Cortex of kidney (tissue), 1 donor: ENCODE data around the gene LIN9.
"Not testable (repeated sequence)": the region's sequence is repeated elsewhere in the genome, so short reads cannot be mapped to it uniquely, and the experiment has no call there.

Source experiments
- DNase-seq: peaks from one replicate; lab custom pipeline; 2025; lab: John Stamatoyannopoulos, UW

Gene LIN9

GRCh38 chr1:226272233-226272902 lies 36.6 kb downstream of the LIN9 start:
- DNase-seq: not testable (repeated sequence)

- DNase-seq: no peak
Observed at GRCh38 chr1:226268421-226269124, 40.4 kb downstream of the LIN9 start.

- DNase-seq: no peak
Observed at GRCh38 chr1:226261818-226262217, 47.1 kb downstream of the LIN9 start.

GRCh38 chr1:226255380-226255779 lies 53.6 kb downstream of the LIN9 start:
- DNase-seq: no peak

- DNase-seq: no peak
Observed at GRCh38 chr1:226253933-226254332, 55.0 kb downstream of the LIN9 start.

GRCh38 chr1:226252841-226253240 lies 56.1 kb downstream of the LIN9 start:
- DNase-seq: not testable (repeated sequence)

GRCh38 chr1:226250511-226250910 lies 58.5 kb downstream of the LIN9 start:
- DNase-seq: no peak

- DNase-seq: no peak
Observed at GRCh38 chr1:226248796-226249195, 60.2 kb downstream of the LIN9 start.

GRCh38 chr1:226248091-226248490 lies 60.9 kb downstream of the LIN9 start:
- no peak for DNase-seq

- no peak for DNase-seq
Observed at GRCh38 chr1:226239421-226239820, 69.5 kb downstream of the LIN9 start.

GRCh38 chr1:226236826-226237225 lies 72.1 kb downstream of the LIN9 start:
- no peak for DNase-seq

GRCh38 chr1:226233806-226234205 lies 75.2 kb downstream of the LIN9 start:
- no peak for DNase-seq

GRCh38 chr1:226233293-226233692 lies 75.7 kb downstream of the LIN9 start:
- no peak for DNase-seq

- DNase-seq: no peak
Observed at GRCh38 chr1:226226601-226227000, 82.4 kb downstream of the LIN9 start.

- DNase-seq: no peak
Observed at GRCh38 chr1:226223786-226224244, 85.1 kb downstream of the LIN9 start.

- DNase-seq: no peak
Observed at GRCh38 chr1:226223157-226223785, 85.7 kb downstream of the LIN9 start, which contains the start of gene MIXL1. TSS of gene MIXL1 (plus strand) at chr1:226223664. CDS start at chr1:226223682, 18 bp downstream.

- no peak for DNase-seq
Observed at GRCh38 chr1:226222686-226223085, 86.3 kb downstream of the LIN9 start.

GRCh38 chr1:226220473-226221189 lies 88.3 kb downstream of the LIN9 start:
- DNase-seq: no peak

- no peak for DNase-seq
Observed at GRCh38 chr1:226217273-226217672, 91.7 kb downstream of the LIN9 start.

GRCh38 chr1:226216056-226216455 lies 92.9 kb downstream of the LIN9 start:
- DNase-seq: no peak

GRCh38 chr1:226215239-226215638 lies 93.7 kb downstream of the LIN9 start:
- DNase-seq: no peak

- no peak for DNase-seq
Observed at GRCh38 chr1:226212545-226212944, 96.4 kb downstream of the LIN9 start.
